ENCODE measurements around the gene PSAP. TPM values are rescaled to one million over a fixed set of nuclear protein-coding genes. Genes with fewer than 3 reads are reported as not detected.

Gene PSAP
- total RNA-seq, 1 donor from 2014 or later: 117 TPM

DNA sequence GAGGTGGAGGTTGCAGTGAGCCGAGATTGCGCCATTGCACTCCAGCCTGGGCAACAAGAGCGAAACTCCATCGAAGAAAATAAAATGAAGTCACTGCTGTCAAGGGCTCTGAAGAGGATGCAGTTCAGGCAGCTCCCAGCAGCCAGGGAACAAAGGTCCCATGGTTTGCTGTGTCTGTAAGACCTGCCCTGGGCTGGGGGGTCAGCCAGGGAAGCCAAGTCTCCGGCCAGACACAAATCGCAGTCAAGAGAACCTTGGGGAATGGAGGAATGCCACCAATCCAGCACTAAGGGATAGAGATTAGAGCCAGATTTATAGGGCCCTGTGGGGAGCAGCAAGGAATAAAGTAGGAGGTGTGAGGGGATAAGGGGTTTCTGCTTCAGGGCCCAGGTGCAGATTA lies 48.8 kb downstream of the PSAP start:
- H3K27ac Mint-ChIP-seq: no peak overlapping the region
- peaks cover 2% of the 10 kb centered on the region for H3K27me3 Mint-ChIP-seq (ENCODE audit: insufficient read depth)
- no peaks in the 10 kb centered on the region for H3K9me3 Mint-ChIP-seq
- no peaks in the 10 kb centered on the region for H3K36me3 Mint-ChIP-seq (ENCODE audit: low read depth)
- intact Hi-C loops (cut with micrococcal nuclease): no loop called here
- H3K4me1 Mint-ChIP-seq (ENCODE audit: low read depth): peaks cover 12% of the 10 kb centered on the region
- DNase-seq (ENCODE audit: low spot score): no peak
- no peak overlapping the region for H3K4me3 Mint-ChIP-seq

DNA sequence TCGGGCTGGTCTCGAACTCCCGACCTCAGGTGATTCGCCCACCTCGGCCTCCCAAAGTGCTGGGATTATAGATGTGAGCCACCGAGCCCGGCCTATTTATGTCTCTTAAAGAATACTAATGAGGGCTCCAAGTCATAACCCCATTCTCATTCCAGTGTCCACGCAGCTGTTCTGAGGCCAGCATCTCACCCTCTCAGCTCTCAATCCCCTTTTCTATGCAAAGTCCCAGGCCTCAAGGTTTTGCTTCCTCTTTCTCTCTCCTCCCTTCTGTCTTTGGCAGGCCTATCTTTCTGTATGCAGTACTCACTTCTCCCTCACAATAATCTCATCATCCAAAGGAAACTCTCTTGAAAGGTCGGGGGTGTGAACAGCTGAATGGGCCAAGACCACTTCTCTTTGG lies 49.7 kb downstream of the PSAP start:
- no peaks in the 10 kb centered on the region for H3K9me3 Mint-ChIP-seq
- H3K27me3 Mint-ChIP-seq (ENCODE audit: insufficient read depth): peaks cover 2% of the 10 kb centered on the region
- DNase-seq (ENCODE audit: low spot score): no peak
- H3K36me3 Mint-ChIP-seq (ENCODE audit: low read depth): no peaks in the 10 kb centered on the region
- intact Hi-C loops (cut with micrococcal nuclease): no loop called here
- no peak overlapping the region for H3K4me3 Mint-ChIP-seq
- H3K27ac Mint-ChIP-seq: no peak overlapping the region
- peaks cover 14% of the 10 kb centered on the region for H3K4me1 Mint-ChIP-seq (ENCODE audit: low read depth)

DNA sequence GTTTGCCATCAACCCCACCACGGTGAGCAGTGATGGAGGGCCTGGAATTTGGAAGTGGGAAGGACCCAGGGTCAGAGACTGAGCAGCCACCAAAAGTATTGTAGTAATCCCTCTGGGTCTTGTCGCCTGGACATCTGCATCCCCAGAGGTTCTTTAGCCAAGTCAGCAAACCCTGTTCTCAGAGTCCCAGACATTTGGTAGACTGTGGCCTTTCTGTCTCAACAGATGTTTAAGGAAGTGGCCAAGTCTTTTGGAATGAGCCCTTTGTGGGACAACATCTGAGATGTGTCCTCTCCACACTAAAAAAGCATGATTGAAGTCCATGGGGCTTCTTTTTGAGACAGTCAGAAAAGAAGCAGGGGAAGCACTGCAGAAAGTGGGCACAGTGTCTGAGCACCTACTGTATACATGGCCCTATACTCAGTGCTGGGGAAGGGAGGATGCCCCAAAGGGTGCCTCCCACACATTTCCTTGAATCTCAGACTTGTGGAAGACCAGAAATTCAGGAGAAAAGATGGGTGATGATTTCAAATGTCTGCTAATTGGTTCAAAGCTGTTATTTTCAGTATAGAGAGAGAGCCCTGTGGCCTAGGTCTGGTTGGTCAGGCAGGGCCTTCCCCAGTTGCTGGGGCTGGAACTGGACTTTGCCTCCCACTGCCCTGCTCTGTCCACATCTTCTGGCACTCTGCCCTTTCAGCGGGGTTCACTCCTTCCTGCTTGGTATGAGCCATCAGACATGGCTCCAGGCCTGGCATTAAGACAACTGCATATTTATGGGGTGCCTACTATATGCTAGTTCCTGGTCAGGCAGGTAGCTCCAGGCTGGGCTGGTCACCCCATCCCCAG lies 51.2 kb downstream of the PSAP start:
- no peak overlapping the region for H3K4me3 Mint-ChIP-seq
- no peaks in the 10 kb centered on the region for H3K36me3 Mint-ChIP-seq (ENCODE audit: low read depth)
- no peak for DNase-seq (ENCODE audit: low spot score)
- H3K9me3 Mint-ChIP-seq: no peaks in the 10 kb centered on the region
- H3K4me1 Mint-ChIP-seq (ENCODE audit: low read depth): peaks cover 10% of the 10 kb centered on the region
- H3K27ac Mint-ChIP-seq: no peak overlapping the region
- peaks cover 2% of the 10 kb centered on the region for H3K27me3 Mint-ChIP-seq (ENCODE audit: insufficient read depth)
- intact Hi-C loops (cut with micrococcal nuclease): no loop called here

DNA sequence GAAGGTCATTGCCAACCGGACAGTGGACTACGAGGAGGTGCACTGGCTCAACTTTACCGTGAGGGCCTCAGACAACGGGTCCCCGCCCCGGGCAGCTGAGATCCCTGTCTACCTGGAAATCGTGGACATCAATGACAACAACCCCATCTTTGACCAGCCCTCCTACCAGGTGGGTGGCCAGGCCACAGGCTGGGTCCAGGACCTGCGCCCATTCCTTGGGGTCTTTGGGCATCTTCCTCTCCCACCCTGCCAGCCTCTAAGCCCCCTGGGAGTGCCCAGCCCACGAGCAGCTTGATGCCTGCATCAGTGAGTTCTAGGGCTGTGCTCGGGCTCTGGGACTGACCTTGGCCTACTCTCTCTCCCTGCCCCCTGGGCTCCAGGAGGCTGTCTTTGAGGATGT lies 51.9 kb downstream of the PSAP start:
- no peaks in the 10 kb centered on the region for H3K36me3 Mint-ChIP-seq (ENCODE audit: low read depth)
- no peak overlapping the region for H3K4me3 Mint-ChIP-seq
- peaks cover 2% of the 10 kb centered on the region for H3K27me3 Mint-ChIP-seq (ENCODE audit: insufficient read depth)
- no peaks in the 10 kb centered on the region for H3K9me3 Mint-ChIP-seq
- no peak overlapping the region for H3K27ac Mint-ChIP-seq
- no peak for DNase-seq (ENCODE audit: low spot score)
- H3K4me1 Mint-ChIP-seq (ENCODE audit: low read depth): peaks cover 10% of the 10 kb centered on the region
- intact Hi-C loops (cut with micrococcal nuclease): no loop called here

DNA sequence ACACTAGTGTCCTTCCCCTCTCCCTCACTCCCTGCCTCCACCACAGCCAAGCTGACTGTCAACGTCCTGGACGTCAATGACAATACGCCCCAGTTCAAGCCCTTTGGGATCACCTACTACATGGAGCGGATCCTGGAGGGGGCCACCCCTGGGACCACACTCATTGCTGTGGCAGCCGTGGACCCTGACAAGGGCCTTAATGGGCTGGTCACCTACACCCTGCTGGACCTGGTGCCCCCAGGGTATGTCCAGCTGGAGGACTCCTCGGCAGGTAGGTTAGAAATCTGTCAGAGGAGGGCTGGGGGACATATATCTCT lies 52.8 kb downstream of the PSAP start:
- H3K4me3 Mint-ChIP-seq: no peak overlapping the region
- H3K27ac Mint-ChIP-seq: no peak overlapping the region
- no peak for DNase-seq (ENCODE audit: low spot score)
- H3K27me3 Mint-ChIP-seq (ENCODE audit: insufficient read depth): no peaks in the 10 kb centered on the region
- H3K4me1 Mint-ChIP-seq (ENCODE audit: low read depth): peaks cover 10% of the 10 kb centered on the region
- intact Hi-C loops (cut with micrococcal nuclease): no loop called here
- H3K9me3 Mint-ChIP-seq: no peaks in the 10 kb centered on the region
- no peaks in the 10 kb centered on the region for H3K36me3 Mint-ChIP-seq (ENCODE audit: low read depth)

DNA sequence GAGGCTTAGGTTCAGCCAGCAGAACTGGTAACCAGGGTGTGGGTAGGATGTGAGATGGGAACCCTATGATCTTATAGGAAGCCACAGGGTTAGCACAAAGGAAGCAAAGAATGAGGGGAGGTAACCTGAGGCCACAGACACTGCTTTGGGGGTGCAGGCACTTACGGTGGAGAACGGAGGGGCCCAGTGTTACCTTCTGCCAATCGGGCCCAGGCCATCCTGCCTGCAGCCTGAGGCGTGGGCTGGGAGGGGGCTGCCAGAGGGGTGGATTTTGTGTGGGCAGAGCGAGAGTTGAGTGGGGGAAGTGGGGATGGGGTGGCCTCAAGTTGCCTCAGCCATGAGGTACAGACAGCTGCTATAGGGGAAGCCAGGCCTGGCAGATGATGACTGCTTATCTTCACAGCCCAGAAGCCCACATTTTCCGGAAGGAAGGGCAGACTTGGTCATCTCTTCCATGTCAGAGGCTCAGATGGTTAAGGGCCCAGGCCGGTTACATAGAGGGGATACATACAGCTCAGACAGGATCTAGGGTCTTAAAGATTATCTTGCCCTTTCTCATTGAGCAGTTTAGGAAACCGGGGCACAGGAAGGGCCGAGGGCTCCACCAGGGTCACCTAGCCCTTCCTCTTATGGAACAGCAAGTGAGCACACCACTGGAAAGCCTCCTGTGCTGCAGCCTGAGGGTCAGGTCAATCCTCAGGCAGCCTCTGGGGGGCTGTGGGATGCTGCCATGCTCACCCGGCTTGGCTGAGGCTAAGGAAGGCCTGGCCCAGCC lies 53.3 kb downstream of the PSAP start:
- intact Hi-C loops (cut with micrococcal nuclease): no loop called here
- Mint-ChIP-seq H3K27ac (no peak overlapping the region), H3K4me3 (no peak overlapping the region), H3K4me1 (ENCODE audit: low read depth) (peaks cover 10% of the 10 kb centered on the region), H3K9me3 (no peaks in the 10 kb centered on the region), H3K36me3 (ENCODE audit: low read depth) (no peaks in the 10 kb centered on the region), H3K27me3 (ENCODE audit: insufficient read depth) (no peaks in the 10 kb centered on the region)
- no peak for DNase-seq (ENCODE audit: low spot score)

DNA sequence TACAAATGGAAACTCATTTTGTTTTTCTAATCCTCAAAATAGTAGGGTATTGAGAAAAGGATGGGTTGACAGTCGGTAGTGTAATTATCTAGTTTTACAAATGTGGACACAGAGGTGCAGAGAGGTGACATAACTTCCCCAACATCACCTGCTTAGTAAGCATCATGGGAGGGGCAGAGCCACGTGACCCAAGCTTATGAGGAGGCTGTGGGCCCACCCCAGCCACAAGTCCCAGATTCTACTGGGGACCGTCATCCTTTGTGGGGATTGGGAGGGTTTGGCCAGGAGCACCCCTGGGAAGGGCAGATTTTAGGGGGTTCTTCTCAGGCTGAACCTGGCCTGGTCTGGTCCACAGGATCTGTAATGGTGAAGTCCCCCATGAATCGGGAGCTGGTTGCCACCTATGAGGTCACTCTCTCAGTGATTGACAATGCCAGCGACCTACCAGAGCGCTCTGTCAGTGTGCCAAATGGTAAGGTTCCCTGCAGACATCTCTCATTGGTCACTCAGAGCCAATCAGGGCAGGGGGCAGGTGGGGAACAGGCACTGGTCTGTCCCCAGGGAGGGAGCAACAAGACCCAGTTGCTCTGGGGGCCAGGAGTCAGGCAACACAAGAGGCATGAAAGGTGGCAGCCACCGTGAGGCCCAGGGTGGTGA lies 54.2 kb downstream of the PSAP start:
- H3K27me3 Mint-ChIP-seq (ENCODE audit: insufficient read depth): no peaks in the 10 kb centered on the region
- no peaks in the 10 kb centered on the region for H3K36me3 Mint-ChIP-seq (ENCODE audit: low read depth)
- no peak overlapping the region for H3K27ac Mint-ChIP-seq
- H3K4me3 Mint-ChIP-seq: no peak overlapping the region
- intact Hi-C loops (cut with micrococcal nuclease): no loop called here
- H3K9me3 Mint-ChIP-seq: no peaks in the 10 kb centered on the region
- H3K4me1 Mint-ChIP-seq (ENCODE audit: low read depth): peaks cover 10% of the 10 kb centered on the region
- no peak for DNase-seq (ENCODE audit: low spot score)

DNA sequence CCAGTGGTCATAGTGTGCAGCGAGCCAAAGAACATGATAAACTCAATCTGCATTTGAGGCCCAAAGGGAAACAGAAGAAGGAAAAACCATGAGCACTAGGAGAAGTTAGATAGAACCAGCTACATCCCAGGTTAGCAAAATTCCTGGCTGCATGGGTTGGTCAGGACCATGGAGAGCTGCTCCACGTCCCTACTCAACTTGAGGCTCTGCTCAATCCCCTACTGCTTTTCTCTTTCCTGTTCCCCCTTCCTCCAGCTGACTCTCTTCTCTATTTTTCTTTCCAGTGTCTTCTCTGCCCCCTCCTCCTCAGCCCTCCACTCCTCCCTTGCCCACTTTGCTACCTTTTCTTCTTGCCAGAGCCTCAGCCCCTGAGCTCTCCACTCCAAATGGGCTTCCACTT lies 55.8 kb downstream of the PSAP start:
- Mint-ChIP-seq H3K27me3 (ENCODE audit: insufficient read depth) (no peaks in the 10 kb centered on the region), H3K27ac (no peak overlapping the region), H3K4me1 (ENCODE audit: low read depth) (peaks cover 17% of the 10 kb centered on the region), H3K4me3 (no peak overlapping the region), H3K36me3 (ENCODE audit: low read depth) (no peaks in the 10 kb centered on the region), H3K9me3 (no peaks in the 10 kb centered on the region)
- intact Hi-C loops (cut with micrococcal nuclease): no loop called here
- no peak for DNase-seq (ENCODE audit: low spot score)

DNA sequence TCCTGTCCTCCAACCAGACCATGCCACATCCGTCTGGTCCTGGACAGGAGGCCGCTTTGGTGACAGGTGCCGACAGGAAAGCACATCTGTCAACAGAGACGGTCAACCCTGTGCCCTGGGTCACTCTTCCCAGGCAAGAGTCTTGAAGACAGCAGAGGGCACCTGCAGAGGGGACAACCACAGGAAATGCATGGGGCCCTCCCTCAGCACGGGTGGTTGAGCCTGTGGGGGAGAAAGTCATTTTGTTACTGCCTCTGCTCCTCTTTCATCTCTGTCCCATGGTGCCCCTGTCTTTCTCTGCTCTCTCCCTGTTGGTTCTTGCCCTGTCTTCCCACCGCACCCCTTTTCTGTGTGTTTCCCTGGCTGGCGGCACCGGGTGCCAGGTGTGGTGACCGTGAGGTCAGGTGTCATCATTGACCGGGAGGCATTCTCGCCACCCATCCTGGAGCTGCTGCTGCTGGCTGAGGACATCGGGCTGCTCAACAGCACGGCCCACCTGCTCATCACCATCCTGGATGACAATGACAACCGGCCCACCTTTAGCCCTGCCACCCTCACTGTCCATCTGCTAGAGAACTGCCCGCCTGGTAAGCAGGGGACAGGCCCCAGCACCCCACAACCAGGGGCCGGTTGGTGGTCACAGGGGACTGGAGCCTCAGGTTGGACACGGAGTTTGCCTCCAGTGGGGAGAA lies 60.2 kb downstream of the PSAP start:
- Mint-ChIP-seq H3K27ac (no peak overlapping the region), H3K27me3 (ENCODE audit: insufficient read depth) (no peaks in the 10 kb centered on the region), H3K4me1 (ENCODE audit: low read depth) (peaks cover 7% of the 10 kb centered on the region), H3K36me3 (ENCODE audit: low read depth) (no peaks in the 10 kb centered on the region), H3K4me3 (no peak overlapping the region), H3K9me3 (no peaks in the 10 kb centered on the region)
- no peak for DNase-seq (ENCODE audit: low spot score)
- intact Hi-C loops (cut with micrococcal nuclease): no loop called here

DNA sequence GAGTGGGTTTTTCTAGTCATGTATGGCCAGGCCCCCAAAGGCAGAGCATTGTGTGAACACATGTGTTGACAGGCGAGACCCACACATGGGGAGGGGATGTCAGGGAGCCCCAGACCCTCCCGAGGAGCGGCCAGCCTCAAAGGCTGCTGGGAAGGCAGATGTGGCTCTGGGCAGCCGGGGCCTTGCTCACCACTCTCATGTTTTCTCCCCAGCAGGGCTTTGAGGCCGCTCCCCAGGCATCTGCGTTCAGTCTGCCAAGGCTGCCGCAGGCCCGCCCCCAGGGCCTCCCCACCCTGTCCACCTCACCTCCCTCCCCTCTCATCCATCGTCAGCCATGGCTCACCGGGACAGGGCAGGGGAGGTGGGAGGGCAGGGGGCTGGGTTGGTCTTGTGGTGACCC lies 61.2 kb downstream of the PSAP start:
- H3K27me3 Mint-ChIP-seq (ENCODE audit: insufficient read depth): no peaks in the 10 kb centered on the region
- intact Hi-C loops (cut with micrococcal nuclease): no loop called here
- peaks cover 7% of the 10 kb centered on the region for H3K4me1 Mint-ChIP-seq (ENCODE audit: low read depth)
- H3K27ac Mint-ChIP-seq: no peak overlapping the region
- no peak overlapping the region for H3K4me3 Mint-ChIP-seq
- no peak for DNase-seq (ENCODE audit: low spot score)
- no peaks in the 10 kb centered on the region for H3K36me3 Mint-ChIP-seq (ENCODE audit: low read depth)
- H3K9me3 Mint-ChIP-seq: no peaks in the 10 kb centered on the region

DNA sequence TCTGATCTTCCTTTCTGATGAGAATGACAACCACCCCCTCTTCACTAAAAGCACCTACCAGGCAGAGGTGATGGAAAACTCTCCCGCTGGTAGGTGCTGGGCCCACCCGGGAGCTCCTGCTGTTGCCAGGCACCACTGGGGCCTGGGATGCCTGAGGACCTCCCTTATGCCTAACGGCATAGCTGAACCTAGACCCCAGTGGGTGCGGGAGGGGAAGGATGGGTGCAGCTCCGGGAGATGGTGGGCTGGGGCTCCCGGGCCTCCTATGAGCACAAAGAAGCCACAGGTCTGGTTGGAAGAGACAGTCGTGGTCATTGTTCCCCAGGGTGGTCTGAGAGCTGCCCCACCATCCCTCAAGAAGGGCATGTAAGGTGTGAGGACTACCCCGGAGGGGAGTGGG lies 62.1 kb downstream of the PSAP start:
- H3K4me3 Mint-ChIP-seq: no peak overlapping the region
- H3K27me3 Mint-ChIP-seq (ENCODE audit: insufficient read depth): peaks cover 3% of the 10 kb centered on the region
- DNase-seq (ENCODE audit: low spot score): no peak
- H3K9me3 Mint-ChIP-seq: no peaks in the 10 kb centered on the region
- intact Hi-C loops (cut with micrococcal nuclease): no loop called here
- H3K27ac Mint-ChIP-seq: no peak overlapping the region
- H3K4me1 Mint-ChIP-seq (ENCODE audit: low read depth): peaks cover 7% of the 10 kb centered on the region
- H3K36me3 Mint-ChIP-seq (ENCODE audit: low read depth): no peaks in the 10 kb centered on the region

DNA sequence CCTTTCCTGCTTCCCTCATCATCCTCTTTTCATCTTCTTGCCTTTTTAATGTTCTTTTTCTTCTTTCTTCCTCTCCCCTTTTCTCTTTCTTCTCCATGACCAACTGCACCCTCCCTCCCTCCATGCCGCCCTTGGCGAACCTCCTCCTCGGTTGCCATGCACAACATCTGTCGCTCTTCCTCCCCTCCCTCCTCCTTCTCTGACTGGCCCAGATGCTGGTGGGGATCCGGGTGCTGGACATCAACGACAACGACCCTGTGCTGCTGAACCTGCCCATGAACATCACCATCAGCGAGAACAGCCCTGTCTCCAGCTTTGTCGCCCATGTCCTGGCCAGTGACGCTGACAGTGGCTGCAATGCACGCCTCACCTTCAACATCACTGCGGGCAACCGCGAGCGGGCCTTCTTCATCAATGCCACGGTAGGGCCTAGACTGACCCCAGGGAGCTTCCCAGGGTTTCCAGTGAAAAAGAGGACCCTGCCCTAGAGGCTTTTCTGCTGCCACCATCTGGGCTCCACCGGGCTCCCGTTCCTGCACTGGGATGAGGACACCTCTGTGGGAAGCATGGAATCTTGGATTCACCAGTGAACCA lies 66.3 kb downstream of the PSAP start:
- no peak for DNase-seq (ENCODE audit: low spot score)
- Mint-ChIP-seq H3K27me3 (ENCODE audit: insufficient read depth) (peaks cover 7% of the 10 kb centered on the region), H3K4me3 (no peak overlapping the region), H3K9me3 (no peaks in the 10 kb centered on the region), H3K4me1 (ENCODE audit: low read depth) (peaks cover 11% of the 10 kb centered on the region), H3K27ac (no peak overlapping the region), H3K36me3 (ENCODE audit: low read depth) (no peaks in the 10 kb centered on the region)
- intact Hi-C loops (cut with micrococcal nuclease): no loop called here
